Right kidney (tissue), 1 donor: Measurements from ENCODE around the gene DPP8.
"Not testable (repeated sequence)": the region's sequence is repeated elsewhere in the genome, so short reads cannot be mapped to it uniquely, and the experiment has no call there.

Source experiments
- DNase-seq: peaks from one replicate; pipeline ENCODE4 v3.0.0-alpha.2; 2016

Gene DPP8

DNA sequence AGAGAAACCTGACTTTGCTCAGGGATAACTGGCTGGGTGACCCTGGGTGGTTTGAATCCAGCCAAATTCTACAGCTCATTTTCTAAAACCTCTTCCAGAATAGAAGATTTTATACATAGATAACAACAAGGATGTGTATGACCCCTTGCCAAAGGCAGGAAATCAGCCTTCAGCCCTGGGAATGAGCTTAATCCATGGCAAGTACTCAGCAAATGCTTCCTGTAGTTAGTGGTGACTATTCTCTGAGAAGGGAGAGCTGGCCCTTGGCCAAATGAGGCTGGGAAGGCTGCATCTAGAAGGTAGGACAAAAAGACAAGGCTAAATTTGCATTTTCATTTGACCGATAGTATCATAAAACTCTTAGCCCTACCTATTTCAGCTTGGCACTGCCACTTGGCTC is 8.1 kb upstream of the DPP8 start:
- DNase-seq = no peak

GRCh38 chr15:65524226-65524625 is 6.7 kb upstream of the DPP8 start:
- DNase-seq = no peak

DNA sequence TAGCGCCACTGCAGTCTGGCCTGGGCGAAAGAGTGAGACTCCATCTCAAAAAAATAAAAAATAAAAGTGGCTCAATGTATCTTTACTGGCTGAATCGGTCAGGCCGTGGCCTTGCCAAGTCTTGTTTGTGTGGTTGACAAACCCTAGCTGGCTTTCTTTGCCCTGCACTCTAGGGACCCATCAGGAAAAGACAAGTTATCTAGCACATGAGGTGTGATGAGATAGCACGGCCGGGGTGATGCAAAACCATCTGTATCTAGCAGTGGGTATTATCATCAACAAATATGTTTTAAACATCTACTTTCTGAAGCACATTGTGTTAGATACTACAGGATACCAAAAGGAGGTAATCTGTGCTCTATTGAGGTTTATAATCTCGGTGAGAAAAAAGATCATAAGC is 3.9 kb upstream of the DPP8 start:
- DNase-seq = no peak

DNA sequence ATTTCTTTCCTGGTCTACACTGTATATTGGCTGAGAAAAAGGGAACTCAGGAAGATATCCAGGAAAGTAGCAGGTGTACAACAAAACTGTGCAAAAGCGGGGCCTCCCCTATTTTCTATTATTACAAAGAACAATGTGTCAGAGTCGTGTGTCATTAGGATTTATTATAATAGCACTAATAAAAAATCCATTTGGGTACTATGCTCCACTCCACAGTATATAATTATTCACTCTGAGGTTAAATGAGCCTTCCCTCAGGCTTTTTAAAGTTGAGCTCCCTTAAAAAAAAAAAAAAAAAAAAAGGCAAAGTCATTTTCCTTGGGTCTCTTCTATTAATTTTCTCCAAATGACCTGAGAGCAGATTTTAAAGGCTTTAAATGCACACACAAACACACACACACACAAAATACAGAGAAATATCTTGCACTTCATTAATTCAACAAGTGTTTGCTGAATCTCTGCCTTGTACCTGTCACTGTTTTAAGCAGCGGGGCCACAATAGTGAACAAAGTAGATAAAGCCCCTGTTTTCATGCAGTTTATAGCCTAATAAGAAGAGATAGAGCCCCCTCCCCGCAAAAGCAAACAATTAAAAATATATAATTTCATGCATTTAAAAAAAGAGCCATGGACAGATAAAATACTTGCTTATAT is 1.3 kb upstream of the DPP8 start:
- no peak for DNase-seq

GRCh38 chr15:65517866-65518207 is 348 bp upstream of the DPP8 start:
- DNase-seq = no peak

DNA sequence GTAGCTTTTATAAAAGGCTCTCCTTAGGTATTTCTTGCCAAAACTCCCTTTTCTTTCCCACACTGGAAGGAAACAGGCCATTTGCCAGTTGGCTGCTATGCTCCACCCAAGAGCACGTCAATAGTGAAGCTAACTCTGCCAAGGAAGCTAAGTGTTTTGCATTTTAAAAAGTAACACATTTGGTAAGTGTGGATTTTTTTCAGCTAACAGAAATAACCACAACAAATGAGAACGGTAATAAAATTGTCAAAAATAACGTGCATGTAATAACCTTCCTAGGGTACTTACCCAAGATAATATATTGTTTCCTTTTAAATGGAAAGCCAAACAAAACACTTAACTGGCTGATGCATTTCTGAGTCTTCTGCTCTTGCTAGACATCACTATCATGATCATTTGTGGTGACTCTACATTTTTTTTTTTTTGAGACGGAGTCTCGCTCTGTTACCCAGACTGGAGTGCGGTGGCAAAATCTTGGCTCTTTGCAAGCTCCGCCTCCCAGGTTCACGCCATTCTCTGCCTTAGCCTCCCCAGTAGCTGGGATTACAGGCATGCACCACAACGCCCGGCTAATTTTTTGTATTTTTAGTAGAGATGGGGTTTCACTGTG is 4.6 kb downstream of the DPP8 start:
- DNase-seq = no peak

DNA sequence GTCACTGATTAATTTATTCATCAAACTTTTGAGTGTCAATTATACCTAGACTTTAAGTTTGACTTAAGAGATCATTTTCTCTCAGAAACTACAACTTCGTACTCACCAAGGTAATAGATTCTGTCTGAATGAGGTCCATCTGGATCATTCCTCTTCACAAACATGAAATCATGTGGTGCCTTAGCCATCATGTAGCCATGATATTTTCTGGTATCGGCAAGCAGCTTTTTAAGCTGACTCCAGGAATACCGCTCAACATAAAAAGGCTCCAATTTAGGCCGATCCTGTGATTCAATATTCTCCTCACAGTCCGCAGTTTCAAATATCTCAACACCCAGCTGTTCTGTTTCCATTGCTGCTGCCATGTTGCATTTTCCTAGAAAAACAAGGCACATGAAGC is 5.3 kb downstream of the DPP8 start:
- no peak for DNase-seq

DNA sequence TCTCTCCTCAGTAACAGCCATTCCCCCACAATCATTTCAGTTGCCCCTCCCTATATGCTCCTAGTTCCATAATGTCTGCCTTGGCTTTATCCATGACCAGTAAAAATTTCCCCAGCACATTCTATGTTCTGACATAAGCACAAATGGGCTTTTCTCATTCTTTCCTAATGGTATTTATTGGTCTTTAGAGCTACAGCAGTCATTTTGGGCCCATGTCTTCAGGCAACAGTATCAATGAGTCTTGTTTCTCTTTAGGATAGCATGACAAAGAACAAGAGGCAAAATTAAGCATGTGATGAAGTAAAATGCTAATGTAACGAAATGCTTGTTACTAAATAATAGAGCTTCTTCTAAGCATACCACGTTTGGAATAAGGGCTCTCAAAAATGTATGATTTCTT is 8.2 kb downstream of the DPP8 start:
- DNase-seq = no peak

GRCh38 chr15:65494076-65494475 is 23.4 kb downstream of the DPP8 start:
- DNase-seq = no peak

- DNase-seq = no peak
These were observed 32.6 kb downstream of the DPP8 start for GRCh38 chr15:65484876-65485275.

- DNase-seq = no peak
These were observed 40.6 kb downstream of the DPP8 start for GRCh38 chr15:65476903-65477302.

- DNase-seq = no peak
These were observed 46.6 kb downstream of the DPP8 start for GRCh38 chr15:65470866-65471265.

GRCh38 chr15:65468229-65468909 is 49.1 kb downstream of the DPP8 start:
- DNase-seq = no peak

DNA sequence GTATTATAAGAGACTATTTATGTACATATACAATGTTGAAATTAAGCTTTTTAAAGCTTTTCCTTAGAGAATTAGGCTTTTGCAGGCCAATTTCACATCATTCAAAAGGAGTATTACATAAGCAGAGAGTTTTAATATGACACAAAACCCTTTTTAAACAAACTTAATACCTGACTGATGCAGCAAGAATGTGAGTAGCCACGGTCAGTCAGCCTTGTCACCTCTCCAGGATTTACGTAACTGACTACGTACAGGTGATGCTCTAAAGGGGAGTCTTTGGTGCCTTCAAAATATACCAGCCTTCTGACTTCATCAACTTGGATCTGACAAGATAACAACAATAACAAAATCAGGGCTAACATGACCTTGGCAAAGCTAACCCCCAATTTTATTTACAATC is 50.6 kb downstream of the DPP8 start:
- DNase-seq = no peak

DNA sequence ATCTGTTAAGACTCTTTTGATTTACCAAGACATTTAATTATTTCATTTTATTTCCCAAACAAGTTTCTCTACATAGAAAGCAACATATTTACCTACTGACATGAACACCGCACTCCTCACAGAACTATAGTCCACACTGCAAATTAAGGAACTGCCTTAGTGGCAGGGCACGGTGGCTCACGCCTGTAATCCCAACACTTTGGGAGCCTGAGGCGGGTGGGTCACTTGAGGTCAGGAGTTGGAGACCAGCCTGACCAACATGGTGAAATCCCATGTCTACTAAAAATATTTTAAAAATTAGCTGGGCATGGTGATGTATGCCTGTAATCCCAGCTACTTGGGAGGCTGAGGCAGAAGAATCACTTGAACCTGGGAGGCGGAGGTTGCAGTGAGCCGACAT is 54.4 kb downstream of the DPP8 start:
- not testable (repeated sequence) for DNase-seq

DNA sequence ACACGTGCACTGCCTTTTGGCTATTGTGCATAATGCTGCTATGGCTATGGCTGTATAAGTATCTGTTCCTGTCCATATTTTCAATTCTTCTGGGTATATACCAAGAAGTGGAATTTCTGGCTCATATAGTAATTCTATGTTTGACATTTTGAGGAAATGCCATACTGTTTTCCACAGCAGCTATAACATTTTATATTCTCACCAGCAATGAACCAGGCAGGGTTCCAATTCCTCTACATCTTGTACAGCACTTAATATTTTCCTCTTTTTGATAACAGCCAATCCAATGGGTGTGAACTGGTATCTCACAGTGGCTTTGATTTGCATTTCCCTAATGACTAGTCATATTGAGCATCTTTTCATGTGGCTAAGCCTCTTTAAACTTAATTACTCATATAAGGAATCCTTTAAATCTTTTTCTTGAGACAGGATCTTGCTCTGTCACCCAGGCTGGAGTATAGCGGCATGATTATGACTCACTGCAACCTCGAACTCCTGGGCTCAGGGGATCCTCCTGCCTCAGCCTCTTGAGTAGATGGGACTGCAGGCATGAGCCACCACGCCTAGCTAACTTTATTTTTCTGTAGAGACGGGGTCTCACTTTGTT is 56.6 kb downstream of the DPP8 start:
- DNase-seq = no peak

DNA sequence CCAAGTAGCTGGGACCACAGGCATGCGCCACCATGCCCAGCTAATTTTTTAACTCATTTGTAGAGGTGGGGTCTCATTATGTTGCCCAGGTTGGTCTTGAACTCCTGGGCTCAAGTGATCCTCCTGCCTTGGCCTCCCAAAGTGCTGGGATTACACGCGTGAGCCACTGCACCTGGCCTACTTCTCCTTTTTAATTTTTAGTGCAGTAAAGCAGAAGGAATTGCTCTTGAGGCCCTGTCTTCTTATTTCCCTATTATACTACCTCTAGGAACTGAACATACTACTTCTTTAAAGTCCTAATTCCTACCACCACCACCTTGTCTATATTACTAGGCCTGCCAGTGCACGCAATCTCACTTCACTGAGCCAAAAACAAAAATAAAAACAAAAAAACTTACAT is 62.2 kb downstream of the DPP8 start:
- DNase-seq = not testable (repeated sequence)

- DNase-seq = no peak
These were observed 65.5 kb downstream of the DPP8 start for GRCh38 chr15:65451989-65452388.

DNA sequence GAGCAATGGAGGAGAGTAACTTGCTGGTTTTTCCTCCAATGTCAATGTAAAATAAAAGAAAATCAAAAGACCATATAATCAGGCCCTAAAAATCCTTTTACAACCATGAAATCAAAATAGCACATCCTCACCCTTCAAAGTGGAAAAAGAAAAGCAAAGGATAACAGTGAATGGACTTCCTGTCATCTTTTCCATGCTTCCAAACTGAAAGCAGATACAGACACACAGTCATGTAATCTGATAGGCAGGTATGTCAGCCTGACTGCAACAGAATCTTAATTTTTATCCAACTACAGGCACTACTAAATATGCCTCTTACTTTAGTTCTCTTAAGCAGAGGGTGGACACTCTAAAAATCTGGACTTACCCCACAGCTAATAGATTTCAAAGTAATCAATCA is 66.9 kb downstream of the DPP8 start:
- DNase-seq = no peak

DNA sequence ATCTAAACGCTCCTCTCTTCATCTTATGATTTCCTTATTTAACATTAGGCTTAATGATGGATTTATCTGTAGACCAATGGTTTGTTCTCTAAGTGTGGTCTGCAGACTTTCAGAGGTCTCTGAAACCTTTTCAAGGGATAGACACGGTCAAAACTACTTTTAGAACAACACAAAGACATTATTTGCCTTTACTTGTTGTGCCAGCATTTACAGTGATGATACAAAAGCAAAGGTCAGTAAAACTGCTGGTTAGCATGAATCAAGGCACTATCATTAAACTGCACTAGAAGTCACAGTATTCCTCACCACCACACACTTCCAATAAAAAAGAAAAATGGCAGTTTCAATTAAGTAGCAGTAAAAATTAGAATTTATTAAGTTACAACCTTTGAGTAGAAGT is 70.3 kb downstream of the DPP8 start:
- no peak for DNase-seq

GRCh38 chr15:65434201-65434600 is 83.3 kb downstream of the DPP8 start:
- no peak for DNase-seq

DNA sequence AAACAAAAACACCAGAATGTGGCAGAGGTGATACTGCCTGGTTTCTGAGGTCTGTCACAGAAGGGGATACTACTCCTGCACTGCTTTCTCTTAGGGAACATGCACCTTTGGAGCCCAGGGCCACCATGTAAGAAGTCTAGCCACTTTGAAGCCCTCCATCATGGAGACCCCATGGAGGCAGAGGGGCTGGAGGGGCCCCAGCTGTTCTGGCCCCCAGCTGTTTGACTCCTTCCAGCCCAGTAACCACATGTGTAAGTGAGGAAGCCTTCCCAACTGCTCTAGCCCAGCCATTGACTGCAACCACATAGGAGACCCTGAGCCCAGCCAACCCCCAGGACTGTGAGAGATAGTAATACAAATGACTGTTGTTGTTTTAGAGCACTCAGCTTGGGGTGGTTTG is 85.8 kb downstream of the DPP8 start:
- DNase-seq = no peak

GRCh38 chr15:65426216-65426853 is 91.2 kb downstream of the DPP8 start:
- DNase-seq = no peak
